NCI-H146 (cell line): ENCODE results near the gene MAGI1.
"Not testable (repeated sequence)": the region's sequence is repeated elsewhere in the genome, so short reads cannot be mapped to it uniquely, and the experiment has no call there.

Experiments
- DNase-seq: peaks from one replicate; lab custom pipeline; 2025; lab: John Stamatoyannopoulos, UW

MAGI1 gene

GRCh38 chr3:65873869-65874268 is 164.8 kb downstream of the MAGI1 start:
- no peak for DNase-seq

GRCh38 chr3:65873028-65873427 is 165.7 kb downstream of the MAGI1 start:
- no peak for DNase-seq

GRCh38 chr3:65871305-65872141 is 167.2 kb downstream of the MAGI1 start:
- peak; percentile 82 for DNase-seq

- no peak for DNase-seq
Measured at GRCh38 chr3:65869798-65870197, 168.9 kb downstream of the MAGI1 start.

- no peak for DNase-seq
Measured at GRCh38 chr3:65867463-65868210, 171.1 kb downstream of the MAGI1 start.

- DNase-seq: peak; percentile 5
Measured at GRCh38 chr3:65864357-65864904, 174.3 kb downstream of the MAGI1 start.

GRCh38 chr3:65861718-65862117 is 177.0 kb downstream of the MAGI1 start:
- DNase-seq: no peak

GRCh38 chr3:65859612-65860011 is 179.1 kb downstream of the MAGI1 start:
- DNase-seq: not testable (repeated sequence)

GRCh38 chr3:65858749-65859148 is 180.0 kb downstream of the MAGI1 start:
- no peak for DNase-seq

GRCh38 chr3:65857327-65857726 is 181.4 kb downstream of the MAGI1 start:
- DNase-seq: no peak

GRCh38 chr3:65856907-65857306 is 181.8 kb downstream of the MAGI1 start:
- DNase-seq: no peak

- no peak for DNase-seq
Measured at GRCh38 chr3:65855370-65856100, 183.2 kb downstream of the MAGI1 start.

GRCh38 chr3:65854606-65855304 is 184.0 kb downstream of the MAGI1 start:
- DNase-seq: peak; percentile 84

GRCh38 chr3:65851827-65852226 is 186.9 kb downstream of the MAGI1 start:
- no peak for DNase-seq

- no peak for DNase-seq
Measured at GRCh38 chr3:65850261-65850660, 188.5 kb downstream of the MAGI1 start.

GRCh38 chr3:65848024-65848423 is 190.7 kb downstream of the MAGI1 start:
- no peak for DNase-seq

- no peak for DNase-seq
Measured at GRCh38 chr3:65846936-65847335, 191.8 kb downstream of the MAGI1 start.

GRCh38 chr3:65844370-65844769 is 194.3 kb downstream of the MAGI1 start:
- no peak for DNase-seq

- DNase-seq: no peak
Measured at GRCh38 chr3:65843732-65844131, 195.0 kb downstream of the MAGI1 start.

GRCh38 chr3:65837604-65838003 is 201.1 kb downstream of the MAGI1 start:
- no peak for DNase-seq

- no peak for DNase-seq
Measured at GRCh38 chr3:65836047-65836446, 202.7 kb downstream of the MAGI1 start.
